HepG2 (cell line): ENCODE data around the gene CMPK1. TPM values are rescaled to one million over a fixed set of nuclear protein-coding genes. Genes with fewer than 3 reads are reported as not detected.

Experiments
- ATAC-seq: fragments of 200-7000 bp; cut with Tn5 transposase; 3 replicates; pipeline ENCODE4 v1.9.1; 2020; ENCODE audit warnings: mild to moderate bottlenecking, moderate library complexity
- BruUV-seq: library from RNA; stranded (reverse); fragments of 400-500 nt; replicated peaks from 2 replicates; lab custom pipeline; 2021; lab: Mats Ljungman, UMichigan
- CTCF ChIA-PET: fragments of 300-600 bp; formaldehyde crosslinking; extraction: SDS; loops from one replicate; lab custom pipeline; 2021; ENCODE audit warnings: low total read pairs, inconsistent platforms, low intra/inter-chr PET ratio; lab: Yijun Ruan, JAX
- POLR2A ChIA-PET: fragments of 350-600 bp; sonication (Branson Sonifier 250); formaldehyde crosslinking; loops from one replicate; lab custom pipeline; 2020; ENCODE audit warnings: antibody characterized with exemption, inconsistent platforms; lab: Yijun Ruan, JAX
- DNase-seq: peaks from one replicate; pipeline ENCODE4 v3.0.0-alpha.2; 2015; ENCODE audit warnings: low spot score
- FAIRE-seq: peaks from 3 replicates; lab custom pipeline; 2011; peaks lifted over from hg19 to GRCh38; lab: Jason Lieb, UNC
- H2AFZ ChIP-seq: one replicate; pipeline ENCODE4 v1.6.1; 2011; ENCODE audit warnings: low read length, inconsistent platforms
- H3K27ac ChIP-seq: fragments of 300-600 bp; 3 replicates; pipeline ENCODE4 v1.8.0; 2011; ENCODE audit warnings: mixed run types, mild to moderate bottlenecking, mixed read lengths, low read length, inconsistent platforms; ENCODE audit not compliant: insufficient read depth; ENCODE audit errors: extremely low read length
- H3K27me3 ChIP-seq, 2 experiments: fragments of 200-600 bp in 1 of 2; 2 replicates in 1 of 2; 3 replicates in 1 of 2; pipeline versions ENCODE4 v1.6.0 to v1.8.0; 2011; ENCODE audit warnings: low read length in 2 of 2, mild to moderate bottlenecking in 2 of 2, moderate library complexity in 2 of 2, inconsistent platforms in 1 of 2; ENCODE audit not compliant: insufficient read depth in 2 of 2, control insufficient read depth in 1 of 2
- H3K36me3 ChIP-seq, 2 experiments: fragments of 200-600 bp in 1 of 2; replicated peaks in 1 of 2; 2 replicates in 1 of 2; 3 replicates in 1 of 2; pipeline versions ENCODE4 v1.5.1 to v1.8.0; 2011; ENCODE audit warnings: low read length in 2 of 2, inconsistent platforms in 1 of 2; ENCODE audit not compliant: insufficient read depth in 2 of 2, control insufficient read depth in 1 of 2
- H3K4me1 ChIP-seq: 2 replicates; pipeline ENCODE4 v1.5.1; 2012; ENCODE audit warnings: low read length, inconsistent platforms; ENCODE audit not compliant: insufficient read depth
- H3K4me2 ChIP-seq: 2 replicates; pipeline ENCODE4 v1.6.0; 2011; ENCODE audit warnings: low read depth, low read length, inconsistent platforms
- H3K4me3 ChIP-seq, 3 experiments: fragments of 200-600 bp in 1 of 3; sonication (generic), shearing (Covaris generic) in 1 of 3; replicated peaks in 1 of 3; 2 replicates each; pipeline ENCODE4 v1.5.1; 2011 to 2016; ENCODE audit warnings: low read length in 3 of 3, inconsistent platforms in 2 of 3, low read depth in 2 of 3, mild to moderate bottlenecking in 2 of 3, control low read depth in 1 of 3, mixed read lengths in 1 of 3; ENCODE audit not compliant: insufficient read depth in 1 of 3
- H3K79me2 ChIP-seq: one replicate; pipeline ENCODE4 v1.6.1; 2011; ENCODE audit warnings: low read length, inconsistent platforms; ENCODE audit not compliant: insufficient read depth
- H3K9ac ChIP-seq: 2 replicates; pipeline ENCODE4 v1.6.0; 2011; ENCODE audit warnings: mild to moderate bottlenecking, low read depth, low read length, inconsistent platforms; ENCODE audit not compliant: insufficient read depth
- H3K9me3 ChIP-seq: 2 replicates; pipeline ENCODE4 v1.5.1; 2012; ENCODE audit warnings: mild to moderate bottlenecking, low read length
- H4K20me1 ChIP-seq: 2 replicates; pipeline ENCODE4 v1.6.0; 2011; ENCODE audit warnings: inconsistent platforms, mild to moderate bottlenecking, low read length, moderate library complexity; ENCODE audit not compliant: insufficient read depth
- EP300 ChIP-seq, 3 experiments: sonication (generic) in 1 of 3; formaldehyde crosslinking in 1 of 3; IDR thresholded peaks; 2 replicates each; pipeline versions ENCODE4 v1.5.1 to v1.6.1; 2011 to 2020; ENCODE audit warnings: low read depth in 2 of 3, low read length in 2 of 3, borderline replicate concordance in 1 of 3, improper control_type of control experiment in 1 of 3, mild to moderate bottlenecking in 1 of 3, missing genetic modification reagents in 1 of 3, moderate library complexity in 1 of 3
- HOXA3 ChIP-seq: sonication (generic); formaldehyde crosslinking; IDR thresholded peaks from 2 replicates; pipeline ENCODE4 v1.5.0; 2020; ENCODE audit warnings: missing genetic modification reagents
- KDM6A ChIP-seq: IDR thresholded peaks from 2 replicates; pipeline ENCODE4 v1.6.1; 2016; ENCODE audit warnings: low read depth
- MTA1 ChIP-seq: sonication (generic); formaldehyde crosslinking; IDR thresholded peaks from 2 replicates; pipeline ENCODE4 v1.4.0; 2020; ENCODE audit warnings: missing genetic modification reagents, mild to moderate bottlenecking, borderline replicate concordance
- MYPOP ChIP-seq: sonication (generic); formaldehyde crosslinking; IDR thresholded peaks from 2 replicates; pipeline ENCODE4 v1.8.1; 2023; ENCODE audit warnings: mild to moderate bottlenecking, moderate library complexity, missing genetic modification reagents
- RFX1 ChIP-seq: fragments of 450-650 bp; IDR thresholded peaks from 2 replicates; pipeline ENCODE4 v1.6.1; 2017
- SNAPC2 ChIP-seq: sonication (generic); formaldehyde crosslinking; IDR thresholded peaks from 2 replicates; pipeline ENCODE4 v1.8.1; 2022; ENCODE audit warnings: mild to moderate bottlenecking, missing genetic modification reagents
- SOX6 ChIP-seq, 2 experiments: fragments of 450-650 bp in 1 of 2; sonication (generic) in 1 of 2; formaldehyde crosslinking in 1 of 2; IDR thresholded peaks; 2 replicates each; pipeline versions ENCODE4 v1.4.0 to v1.6.1; 2017 to 2020; ENCODE audit warnings: antibody characterized with exemption in 1 of 2, mild to moderate bottlenecking in 1 of 2, missing genetic modification reagents in 1 of 2
- THAP8 ChIP-seq: sonication (generic); formaldehyde crosslinking; IDR thresholded peaks from 2 replicates; pipeline ENCODE4 v1.5.1; 2020; ENCODE audit warnings: missing genetic modification reagents, mild to moderate bottlenecking, borderline replicate concordance
- ZBTB3 ChIP-seq: sonication (generic); formaldehyde crosslinking; IDR thresholded peaks from 2 replicates; pipeline ENCODE4 v1.4.0; 2020; ENCODE audit warnings: low read depth, mild to moderate bottlenecking, moderate library complexity, missing genetic modification reagents, borderline replicate concordance
- ZFAT ChIP-seq: sonication (generic); formaldehyde crosslinking; conservative IDR thresholded peaks from 2 replicates; pipeline ENCODE4 v1.8.1; 2023; ENCODE audit warnings: missing genetic modification reagents, inconsistent platforms
- ZFP36 ChIP-seq: fragments of 150-350 bp; IDR thresholded peaks from 2 replicates; pipeline ENCODE4 v1.6.1; 2018; ENCODE audit warnings: borderline replicate concordance, low read length, low read depth; ENCODE audit not compliant: partially characterized antibody
- ZFYVE20 ChIP-seq: sonication (generic); formaldehyde crosslinking; IDR thresholded peaks from 2 replicates; pipeline ENCODE4 v1.8.0; 2023; ENCODE audit warnings: low read depth, mild to moderate bottlenecking, moderate library complexity, missing genetic modification reagents, borderline replicate concordance
- ZMYM2 ChIP-seq: sonication (generic); formaldehyde crosslinking; IDR thresholded peaks from 2 replicates; pipeline ENCODE4 v1.8.0; 2022; ENCODE audit warnings: mild to moderate bottlenecking, missing genetic modification reagents
- ZNF496 ChIP-seq: sonication (generic); formaldehyde crosslinking; IDR thresholded peaks from 2 replicates; pipeline ENCODE4 v1.8.1; 2023; ENCODE audit warnings: mild to moderate bottlenecking, moderate library complexity, missing genetic modification reagents; ENCODE audit not compliant: insufficient replicate concordance
- ZNF839 ChIP-seq: sonication (generic); formaldehyde crosslinking; IDR thresholded peaks from 2 replicates; pipeline ENCODE4 v1.4.0; 2020; ENCODE audit warnings: missing genetic modification reagents, mild to moderate bottlenecking, borderline replicate concordance
- in situ Hi-C: cut with HindIII; loops from 2 replicates; pipeline ENCODE4 v1.10.0; 2017; ENCODE audit warnings: low pct_unique_long_range_greater_than_20kb; ENCODE audit not compliant: extremely low pct_ligation_motif_present
- intact Hi-C: fragments of 100-400 bp; cut with micrococcal nuclease; formaldehyde crosslinking; loops from one replicate; pipeline ENCODE4 v1.10.0; 2022; ENCODE audit not compliant: unreplicated experiment
- polyA plus RNA-seq, 8 experiments: library from polyadenylated mRNA; depleted of rRNA in 3 of 8; stranded (reverse) in 7 of 8; unstranded in 1 of 8; fragments of >200 nt; fragmentation: Illumina TruSeq in 4 of 8; extraction: Trizol in 4 of 8; gene quantifications; 2 replicates each; pipeline versions ENCODE4 v1.2.1 to v1.2.3, GENCODE V29; 2011 to 2016; ENCODE audit warnings: low read depth in 4 of 8, missing spikeins in 1 of 8, mixed read lengths in 1 of 8; ENCODE audit not compliant: insufficient read depth in 1 of 8
- total RNA-seq, 5 experiments: library from RNA; depleted of rRNA; stranded (reverse); fragments of >200 nt; fragmentation: Illumina TruSeq; extraction: Trizol; gene quantifications; 2 replicates each; pipeline ENCODE4 v1.2.3, GENCODE V29; 2016; ENCODE audit warnings: low read depth in 1 of 5

CMPK1 gene
- total and polyA plus RNA-seq, 2 of the 13 experiments (the other 11 are each of a cell fraction or from before 2014, with no cell fraction given), result 38.3 to 92.0 TPM

DNA sequence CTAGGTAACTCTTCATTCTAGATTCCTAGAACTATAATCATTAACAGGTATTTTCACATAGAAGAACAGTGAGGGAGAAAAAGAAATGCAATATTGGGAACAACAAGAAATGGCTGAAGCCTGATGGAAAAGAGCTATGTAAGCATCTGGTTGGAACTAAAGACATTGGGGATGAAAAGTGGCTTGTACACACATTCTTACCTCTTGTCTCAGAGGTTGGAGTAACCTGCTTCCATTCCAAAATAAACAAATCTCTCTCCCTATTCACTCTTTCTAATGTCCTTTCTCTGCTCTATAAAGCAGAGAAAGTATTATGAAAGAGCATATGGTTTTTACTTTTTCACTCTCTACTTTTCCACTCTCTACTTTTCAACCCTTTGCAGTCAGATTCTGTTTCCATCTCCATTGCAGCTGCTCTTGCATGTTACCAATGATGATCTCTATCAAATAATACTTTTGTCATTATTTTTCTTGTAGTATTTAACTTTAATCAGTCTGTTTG lies 37.5 kb downstream of the CMPK1 start:
- in situ Hi-C loops (no loop called here), intact Hi-C loops (no loop called here)
- Histone ChIP-seq H3K9ac (no peak overlapping the region), H3K27ac (no peak overlapping the region), H3K9me3 (no peaks in the 10 kb centered on the region), H3K4me2 (no peak overlapping the region), H3K36me3 (peaks cover 10 to 60% of the 10 kb centered on the region in 2 experiments; a peak in 4 of 5 replicates), H3K27me3 (no peaks in the 10 kb centered on the region), H3K4me3 (no peak overlapping the region), H4K20me1 (no peaks in the 10 kb centered on the region), H3K79me2 (peaks cover 4% of the 10 kb centered on the region), H3K4me1 (no peaks in the 10 kb centered on the region), H2AFZ (no peak overlapping the region)
- POLR2A ChIA-PET, result no interaction called here
- BruUV-seq, result no TSS peak
- TF ChIP-seq HOXA3 (CRISPR knock-in tag) (no peak), ZNF839 (CRISPR knock-in tag) (no peak), MYPOP (CRISPR knock-in tag) (no peak), EP300 (IDR thresholded peaks at IDR 0.05; ENCODE audit: low read depth in 2 of 2, low read length in 2 of 2) (no peak), EP300 (CRISPR knock-in tag; IDR thresholded peaks at IDR 0.05; ENCODE audit: borderline replicate concordance) (no peak), ZMYM2 (no peak), SNAPC2 (CRISPR knock-in tag) (no peak), ZBTB3 (CRISPR knock-in tag) (no peak), KDM6A (CRISPR knock-in tag) (no peak), MTA1 (CRISPR knock-in tag) (no peak), ZFYVE20 (CRISPR knock-in tag) (no peak), RFX1 (no peak), SOX6 (IDR thresholded peaks at IDR 0.05) (no peak), SOX6 (CRISPR knock-in tag; IDR thresholded peaks at IDR 0.05) (no peak), THAP8 (CRISPR knock-in tag) (no peak), ZNF496 (CRISPR knock-in tag) (no peak), ZFP36 (no peak), ZFAT (CRISPR knock-in tag) (no peak)
- FAIRE-seq (no peak), ATAC-seq (no peak), DNase-seq (no peak)
- CTCF ChIA-PET, result no interaction called here
